Stimulated activated CD8-positive, alpha-beta memory T cell treated with anti-CD3 and anti-CD28 coated beads, Interleukin-4, amount 100 ng/mL, for 48 hours (primary cell): ENCODE results near the gene TSPAN32.
"Not testable (repeated sequence)": the region's sequence is repeated elsewhere in the genome, so short reads cannot be mapped to it uniquely, and the experiment has no call there.

Source experiments
- DNase-seq: peaks from one replicate; pipeline ENCODE4 v3.0.0-alpha.2; 2020

The TSPAN32 gene

GRCh38 chr11:2316963-2317244 is 15.1 kb downstream of the TSPAN32 start:
- DNase-seq, result no peak

- no peak for DNase-seq
Measured at GRCh38 chr11:2317354-2318050, 15.7 kb downstream of the TSPAN32 start.

DNA sequence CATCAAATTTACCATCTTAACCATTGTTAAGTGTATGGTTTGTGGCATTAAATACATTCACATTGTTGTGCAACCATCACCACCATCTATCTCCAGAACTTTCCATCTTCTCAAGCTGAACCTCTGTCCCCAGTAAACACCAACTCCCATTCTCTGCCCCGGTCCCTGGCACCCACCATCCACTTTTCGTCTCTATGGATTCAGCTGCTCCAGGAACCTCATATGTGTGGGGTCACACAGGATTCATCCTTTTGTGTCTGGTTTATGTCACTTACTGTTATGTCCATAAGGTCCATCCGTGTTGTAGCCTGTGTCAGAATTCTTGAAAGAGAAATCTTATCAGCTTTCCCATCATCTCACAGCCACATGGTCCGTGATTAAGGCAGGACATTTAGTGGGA is 16.3 kb downstream of the TSPAN32 start:
- DNase-seq, result no peak

DNA sequence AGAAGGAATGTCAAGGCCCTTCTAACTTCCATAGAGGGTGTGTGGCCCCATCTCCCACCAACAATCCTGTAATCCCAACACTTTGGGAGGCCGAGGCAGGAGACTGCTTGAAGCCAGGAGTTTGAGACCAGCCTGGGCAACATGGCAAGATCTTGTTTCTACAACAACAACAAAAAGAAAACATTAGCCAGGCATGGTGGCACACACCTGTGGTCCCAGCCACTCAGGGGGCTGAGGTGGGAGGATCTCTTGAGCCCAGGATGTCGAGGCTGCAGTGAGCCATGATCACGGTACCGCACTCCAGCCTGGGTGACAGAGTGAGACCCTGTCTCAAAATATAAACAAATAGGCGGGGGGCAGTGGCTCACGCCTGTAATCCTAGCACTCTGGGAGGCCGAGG is 16.9 kb downstream of the TSPAN32 start:
- DNase-seq, result no peak

DNA sequence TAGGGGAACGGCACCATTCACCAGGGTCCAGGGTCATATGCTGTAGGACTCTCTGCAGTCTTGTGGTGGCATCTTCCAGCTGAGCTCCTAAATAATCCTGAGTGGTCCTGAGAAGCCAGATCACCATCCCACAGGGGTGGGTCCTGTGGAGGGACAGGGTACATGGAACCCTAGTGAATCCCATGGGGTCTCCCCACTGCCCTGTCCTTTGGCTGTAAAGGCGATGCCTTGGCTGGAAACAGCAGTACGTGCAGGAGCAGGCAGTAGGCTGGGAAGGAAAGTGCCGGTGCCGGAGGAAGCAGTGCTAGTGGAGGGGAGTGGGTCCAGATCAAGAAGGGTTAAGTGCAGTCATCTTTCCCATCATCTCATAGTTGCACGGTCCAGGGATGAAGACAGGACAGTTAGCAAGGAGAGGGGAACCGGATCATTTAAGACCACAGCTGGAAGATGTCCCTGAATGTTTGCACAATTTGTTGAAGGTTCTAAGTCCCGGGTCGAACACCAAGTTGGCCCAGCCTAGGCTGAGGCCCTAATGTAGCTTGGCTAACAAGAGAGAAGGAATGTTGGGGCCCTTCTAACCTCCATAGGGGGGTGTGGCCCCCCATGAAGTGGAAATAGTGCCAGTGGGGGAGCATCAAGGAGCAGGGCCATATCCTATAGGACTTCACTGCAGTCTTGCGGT is 18.1 kb downstream of the TSPAN32 start:
- DNase-seq, result no peak

GRCh38 chr11:2320568-2321310 is 18.9 kb downstream of the TSPAN32 start:
- DNase-seq, result no peak

DNA sequence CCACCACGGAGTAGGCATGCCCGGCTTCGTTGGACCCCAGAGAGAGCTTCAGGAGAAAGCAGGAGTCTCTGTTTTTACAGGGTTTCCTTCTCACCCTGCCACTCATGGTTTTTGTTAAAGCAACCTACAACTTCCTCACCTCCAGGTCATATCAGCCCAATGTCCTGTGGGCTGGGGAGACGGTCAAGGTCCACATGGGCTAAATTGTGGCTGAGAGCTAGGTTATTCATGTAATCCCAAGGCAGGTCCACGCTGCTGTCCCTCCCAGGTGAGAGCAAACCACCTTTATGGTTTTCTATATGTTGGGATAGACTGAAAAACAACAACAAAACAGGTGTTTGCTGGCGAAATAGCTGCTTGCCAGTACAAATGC is 19.5 kb downstream of the TSPAN32 start:
- no peak for DNase-seq

DNA sequence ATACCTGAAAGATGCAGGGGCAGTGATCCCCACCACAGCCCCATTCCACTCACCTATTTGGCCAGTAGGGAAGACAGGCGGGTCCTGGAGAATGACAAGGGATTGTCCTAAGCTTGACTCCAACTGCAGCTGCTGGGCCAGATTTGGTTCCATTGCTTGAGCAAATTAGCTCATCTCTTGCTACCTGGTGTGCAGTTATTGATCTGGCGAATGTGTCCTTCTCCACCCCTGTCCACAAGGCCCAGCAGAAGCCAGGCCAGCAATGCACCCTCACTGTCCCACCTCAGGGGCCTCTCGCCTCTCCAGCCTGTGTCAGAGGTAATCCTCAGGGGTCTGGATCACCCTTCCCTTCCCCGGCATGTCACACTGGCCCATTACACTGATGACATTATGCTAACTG is 23.3 kb downstream of the TSPAN32 start:
- no peak for DNase-seq

DNA sequence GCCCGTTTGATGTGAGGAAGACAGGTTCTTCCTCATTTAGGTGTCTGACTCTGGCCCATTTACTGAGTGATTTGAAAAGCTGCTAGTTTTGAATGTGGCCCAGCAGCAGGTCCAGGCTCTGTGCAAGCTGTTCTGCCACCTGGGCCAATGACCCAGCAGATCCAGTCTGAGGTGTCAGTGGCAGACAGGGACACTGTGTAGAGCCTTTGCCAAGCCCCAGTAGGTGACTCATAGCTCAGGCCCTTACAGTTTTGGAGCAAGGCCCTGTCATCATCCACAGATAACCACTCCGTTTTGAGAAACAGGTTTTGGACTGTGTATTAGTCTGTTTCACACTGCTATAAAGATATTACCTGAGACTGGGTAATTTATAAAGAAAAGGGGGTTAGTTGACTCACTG is 23.9 kb downstream of the TSPAN32 start:
- no peak for DNase-seq

GRCh38 chr11:2327032-2327431 is 25.2 kb downstream of the TSPAN32 start:
- no peak for DNase-seq

DNA sequence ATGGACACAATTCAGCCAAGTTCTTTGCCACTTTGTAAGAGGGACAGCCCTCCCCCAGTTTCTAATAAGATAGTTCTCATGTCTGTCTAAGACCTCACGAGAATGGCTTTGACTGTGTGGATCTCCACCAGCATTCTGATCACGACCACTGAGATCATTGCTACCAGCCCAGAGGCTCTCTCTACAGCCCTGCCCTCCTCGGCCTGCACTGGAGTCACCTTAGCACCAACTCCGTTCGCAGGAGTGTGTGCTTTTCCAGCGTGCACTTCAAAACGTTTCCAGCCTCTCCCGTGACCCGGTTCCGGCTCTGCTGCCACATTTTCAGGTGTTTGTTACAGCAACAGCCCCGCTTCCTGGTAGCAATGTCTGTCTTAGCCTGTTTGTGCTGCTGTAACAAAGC is 26.2 kb downstream of the TSPAN32 start:
- no peak for DNase-seq

DNA sequence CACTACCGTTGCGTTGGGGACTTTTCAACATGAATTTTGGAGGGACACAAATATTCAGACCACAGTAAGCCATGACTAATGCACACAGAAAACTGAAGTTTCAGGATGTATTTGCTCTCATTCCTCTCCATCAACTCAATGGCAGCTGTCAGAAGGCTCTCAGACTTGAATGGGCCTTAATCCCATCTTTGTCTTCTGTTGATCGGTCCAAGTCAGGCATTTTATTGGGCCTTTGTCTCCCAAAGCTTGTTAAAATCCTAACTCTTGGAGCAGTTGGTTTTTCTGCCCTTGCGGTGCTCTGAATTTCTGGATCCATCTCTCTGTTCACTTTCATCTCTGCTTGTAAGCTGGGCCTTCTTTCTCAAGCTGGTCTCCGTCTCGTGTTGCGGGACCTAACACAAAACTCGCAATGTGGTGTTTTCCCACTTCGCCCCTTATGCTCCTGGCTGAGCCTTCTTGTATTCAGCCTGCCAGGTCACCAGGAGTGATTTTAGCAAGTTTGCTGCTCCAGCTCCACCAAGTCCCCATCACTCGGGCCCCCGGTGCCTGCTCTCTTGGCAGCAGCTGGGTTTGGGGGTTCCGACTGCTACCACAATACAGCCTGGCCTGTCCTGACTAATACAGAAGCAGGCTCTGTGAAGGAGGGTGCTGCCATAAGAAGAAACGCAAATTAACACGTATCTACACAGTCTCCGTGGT is 27.0 kb downstream of the TSPAN32 start:
- DNase-seq, result no peak

DNA sequence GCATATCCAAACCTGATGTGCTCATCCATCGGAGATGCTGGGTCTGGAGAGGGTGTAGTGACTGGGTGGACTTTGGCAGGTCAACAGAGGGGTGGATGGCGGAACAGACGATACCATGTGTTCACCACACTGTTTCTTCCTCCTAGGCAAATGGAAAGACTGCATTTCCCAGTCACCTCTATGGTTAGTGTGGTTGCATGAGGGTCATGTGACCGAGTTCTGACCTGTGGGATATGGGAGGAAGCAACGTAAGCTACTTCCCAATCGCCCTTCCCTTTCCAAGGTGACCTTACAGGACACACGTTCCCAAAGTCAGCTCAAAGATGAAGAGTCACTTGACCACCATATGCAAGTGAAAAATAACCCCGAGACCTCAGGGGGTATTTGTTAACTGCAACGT is 27.7 kb downstream of the TSPAN32 start:
- no peak for DNase-seq

- no peak for DNase-seq
Measured at GRCh38 chr11:2330696-2331095, 28.9 kb downstream of the TSPAN32 start.

DNA sequence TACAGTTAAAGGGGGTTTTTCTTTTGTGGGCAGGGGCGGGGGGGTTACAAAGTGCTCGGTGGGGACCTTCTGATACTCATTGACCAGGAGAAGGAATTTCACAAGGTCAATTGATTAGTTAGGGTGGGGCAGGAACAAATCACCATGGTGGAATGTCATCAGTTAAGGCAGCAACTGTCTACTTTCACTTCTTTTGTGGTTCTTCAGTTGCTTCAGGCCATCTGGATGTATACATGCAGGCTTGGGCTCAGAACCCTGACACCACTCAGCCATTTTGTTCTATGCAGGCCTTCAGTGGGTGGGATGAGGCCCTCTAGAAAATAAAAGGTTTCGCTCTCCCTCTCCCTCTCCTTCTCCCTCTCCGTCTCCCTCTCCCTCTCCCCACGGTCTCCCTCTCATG is 29.6 kb downstream of the TSPAN32 start:
- no peak for DNase-seq

GRCh38 chr11:2332569-2332968 is 30.8 kb downstream of the TSPAN32 start:
- not testable (repeated sequence) for DNase-seq

DNA sequence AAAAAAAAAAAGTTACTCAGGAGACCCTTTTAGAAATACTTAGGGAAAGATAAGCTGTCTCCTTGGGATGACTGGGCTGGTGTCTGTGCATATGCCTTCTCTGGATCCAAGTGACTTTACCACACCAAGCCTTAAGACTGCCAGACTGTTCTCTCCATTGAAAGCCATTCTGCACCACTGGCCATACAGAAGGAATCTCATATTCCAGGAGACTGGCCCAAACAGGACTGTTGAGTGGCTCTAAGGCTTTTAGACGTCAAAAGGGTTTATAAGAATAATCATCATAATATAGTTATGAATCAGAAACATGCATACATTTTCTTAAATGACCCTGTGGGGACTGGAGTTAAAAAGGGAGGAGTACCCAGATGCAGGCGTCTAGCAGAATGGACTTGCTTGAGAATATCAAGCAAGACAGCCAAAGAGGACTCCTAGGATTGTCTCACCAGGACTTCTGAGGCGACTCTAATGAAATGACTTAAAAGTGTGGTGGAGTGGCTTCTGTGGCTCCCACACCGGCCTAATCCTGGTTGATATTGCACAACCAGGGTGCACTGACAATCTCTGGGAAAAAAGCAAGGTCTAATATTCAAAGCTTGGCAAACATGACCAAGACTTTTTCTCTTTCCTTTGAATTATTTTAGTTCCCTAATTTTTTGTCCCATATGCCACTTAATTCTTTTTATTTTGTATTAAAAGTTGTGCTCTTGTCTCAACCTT is 31.8 kb downstream of the TSPAN32 start:
- DNase-seq, result not testable (repeated sequence)

DNA sequence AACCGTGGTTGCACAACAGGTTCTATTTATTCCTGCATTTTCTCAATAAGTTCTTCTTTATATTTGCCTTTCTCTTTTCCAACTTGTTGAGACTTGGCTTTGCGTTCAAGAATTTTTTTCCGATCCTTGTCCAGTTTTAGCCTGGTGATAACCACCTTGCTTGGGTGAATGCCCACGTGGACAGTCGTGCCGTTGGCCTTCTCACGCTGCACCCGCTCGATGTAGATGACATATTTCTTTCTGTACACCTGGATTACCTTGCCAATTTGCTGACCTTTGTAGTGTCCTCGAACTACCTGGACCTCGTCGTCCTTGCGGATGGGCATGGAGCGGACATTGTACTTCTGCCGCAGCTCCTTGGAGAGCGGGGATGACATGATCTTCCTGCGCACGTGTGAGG is 33.5 kb downstream of the TSPAN32 start:
- DNase-seq, result not testable (repeated sequence)

- DNase-seq, result not testable (repeated sequence)
Measured at GRCh38 chr11:2338760-2339159, 36.9 kb downstream of the TSPAN32 start.

DNA sequence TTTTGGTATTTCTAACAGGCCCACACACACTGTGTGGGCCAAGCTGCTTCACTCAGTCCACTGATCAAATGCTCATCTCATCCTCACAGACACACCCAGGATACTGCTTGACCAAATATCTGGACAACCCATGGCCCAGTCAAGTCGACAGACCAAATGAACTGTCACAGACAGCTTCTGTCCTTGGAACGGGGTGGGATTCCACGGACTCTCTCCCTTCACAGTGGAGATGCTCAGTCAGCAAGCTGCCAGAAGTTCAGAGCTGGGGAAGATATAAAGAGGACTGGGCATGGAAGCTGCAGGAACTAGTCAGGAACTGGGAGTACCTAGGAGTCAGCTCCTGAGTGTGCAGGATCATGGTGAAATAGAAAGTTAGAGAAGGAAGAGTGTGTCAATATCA is 40.7 kb downstream of the TSPAN32 start:
- no peak for DNase-seq

GRCh38 chr11:2342981-2343380 is 41.2 kb downstream of the TSPAN32 start:
- no peak for DNase-seq

DNA sequence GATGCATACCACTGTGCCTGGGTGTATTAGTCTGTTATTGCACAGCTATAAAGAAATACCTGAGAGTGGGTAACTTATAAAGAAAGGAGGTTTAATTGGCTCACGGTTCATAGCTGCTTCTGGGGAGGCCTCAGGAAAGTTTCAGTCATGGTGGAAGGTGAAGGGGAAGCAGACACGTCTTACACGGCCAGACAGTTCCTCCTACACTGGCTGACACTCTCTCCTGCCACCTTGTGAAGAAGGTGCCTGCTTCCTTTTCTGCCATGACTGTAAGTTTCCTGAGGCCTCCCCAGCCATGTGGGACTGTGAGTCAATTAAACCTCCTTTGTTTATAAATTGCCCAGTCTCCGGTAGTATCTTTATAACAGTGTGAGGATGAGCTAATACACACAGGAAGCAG is 41.7 kb downstream of the TSPAN32 start:
- no peak for DNase-seq

- no peak for DNase-seq
Measured at GRCh38 chr11:2345050-2345449, 43.2 kb downstream of the TSPAN32 start.
